Neural progenitor cell (in vitro differentiated cells): ENCODE measurements around the gene GDPD4. TPM values are rescaled to one million over a fixed set of nuclear protein-coding genes. Genes with fewer than 3 reads are reported as not detected.
A peak's percentile ranks its signal among the peaks of the same experiment; 100 is the strongest.

Source experiments
- DNase-seq: peaks from one replicate; pipeline ENCODE4 v3.0.0-alpha.2; 2016; ENCODE audit warnings: low spot score
- H2AFZ ChIP-seq: fragments of 200-600 bp; sonication (generic); replicated peaks from 2 replicates; pipeline ENCODE4 v1.6.1; 2016; ENCODE audit warnings: antibody characterized with exemption
- H3F3A ChIP-seq: fragments of 200-600 bp; sonication (generic); 2 replicates; pipeline ENCODE4 v1.6.1; 2016; ENCODE audit warnings: antibody characterized with exemption, low read depth
- H3K27ac ChIP-seq: fragments of 200-600 bp; sonication (generic); 2 replicates; pipeline ENCODE4 v1.5.1; 2016; ENCODE audit warnings: mild to moderate bottlenecking
- H3K27me3 ChIP-seq: fragments of 200-600 bp; sonication (generic); 2 replicates; pipeline ENCODE4 v1.6.1; 2016; ENCODE audit warnings: mild to moderate bottlenecking, moderate library complexity
- H3K36me3 ChIP-seq: fragments of 200-600 bp; sonication (generic); 2 replicates; pipeline ENCODE4 v1.5.1; 2016
- H3K4me1 ChIP-seq: fragments of 200-600 bp; sonication (generic); 2 replicates; pipeline ENCODE4 v1.6.1; 2016; ENCODE audit warnings: mixed run types
- H3K4me2 ChIP-seq: fragments of 200-600 bp; sonication (generic); 2 replicates; pipeline ENCODE4 v1.6.1; 2016
- H3K4me3 ChIP-seq: fragments of 200-600 bp; sonication (generic); 2 replicates; pipeline ENCODE4 v1.5.1; 2016
- H3K79me2 ChIP-seq: fragments of 200-600 bp; sonication (generic); 2 replicates; pipeline ENCODE4 v1.6.1; 2016; ENCODE audit warnings: low read depth
- H3K9ac ChIP-seq: fragments of 200-600 bp; sonication (generic); 2 replicates; pipeline ENCODE4 v1.6.1; 2016
- H3K9me3 ChIP-seq: fragments of 200-600 bp; sonication (generic); 2 replicates; pipeline ENCODE4 v1.5.1; 2016; ENCODE audit warnings: low read depth
- H4K20me1 ChIP-seq: fragments of 200-600 bp; sonication (generic); 2 replicates; pipeline ENCODE4 v1.6.1; 2016; ENCODE audit warnings: low read depth
- H3K27ac Mint-ChIP-seq: 3 replicates; pipeline ENCODE4 v1.8.0; 2021; ENCODE audit warnings: mixed read lengths
- H3K27me3 Mint-ChIP-seq: 2 replicates; pipeline ENCODE4 v1.8.0; 2022; ENCODE audit warnings: low read depth, mild to moderate bottlenecking, inconsistent platforms, moderate library complexity, mixed read lengths; ENCODE audit not compliant: insufficient read depth
- H3K36me3 Mint-ChIP-seq: 3 replicates; pipeline ENCODE4 v1.8.0; 2021; ENCODE audit warnings: mixed read lengths
- H3K4me1 Mint-ChIP-seq: 3 replicates; pipeline ENCODE4 v1.8.0; 2021; ENCODE audit warnings: mixed read lengths
- H3K4me3 Mint-ChIP-seq: 3 replicates; pipeline ENCODE4 v1.8.0; 2021; ENCODE audit warnings: mild to moderate bottlenecking, moderate library complexity, mixed read lengths
- H3K9me3 Mint-ChIP-seq: 3 replicates; pipeline ENCODE4 v1.8.0; 2020; ENCODE audit warnings: mixed read lengths
- EZH2 ChIP-seq: fragments of 200-600 bp; sonication (generic); IDR thresholded peaks from 2 replicates; pipeline ENCODE4 v1.6.1; 2017; ENCODE audit warnings: antibody characterized with exemption, mild to moderate bottlenecking, moderate library complexity
- EZH2phosphoT487 ChIP-seq: fragments of 200-600 bp; sonication (generic); IDR thresholded peaks from 2 replicates; pipeline ENCODE4 v1.6.1; 2017; ENCODE audit warnings: antibody characterized with exemption
- total RNA-seq: library from RNA; depleted of rRNA; stranded (reverse); fragments of >200 nt; gene quantifications from 2 replicates; pipeline ENCODE4 v1.2.3, GENCODE V29; 2015; ENCODE audit warnings: low replicate concordance
- TF ChIP-seq, protein P1 (sequence below): fragments of 200-600 bp; sonication (generic); IDR thresholded peaks from 2 replicates; pipeline ENCODE4 v1.5.1; 2017; ENCODE audit warnings: antibody characterized with exemption, mild to moderate bottlenecking

GDPD4 gene
- total RNA-seq, 1 donor from 2014 or later = not detected

DNA sequence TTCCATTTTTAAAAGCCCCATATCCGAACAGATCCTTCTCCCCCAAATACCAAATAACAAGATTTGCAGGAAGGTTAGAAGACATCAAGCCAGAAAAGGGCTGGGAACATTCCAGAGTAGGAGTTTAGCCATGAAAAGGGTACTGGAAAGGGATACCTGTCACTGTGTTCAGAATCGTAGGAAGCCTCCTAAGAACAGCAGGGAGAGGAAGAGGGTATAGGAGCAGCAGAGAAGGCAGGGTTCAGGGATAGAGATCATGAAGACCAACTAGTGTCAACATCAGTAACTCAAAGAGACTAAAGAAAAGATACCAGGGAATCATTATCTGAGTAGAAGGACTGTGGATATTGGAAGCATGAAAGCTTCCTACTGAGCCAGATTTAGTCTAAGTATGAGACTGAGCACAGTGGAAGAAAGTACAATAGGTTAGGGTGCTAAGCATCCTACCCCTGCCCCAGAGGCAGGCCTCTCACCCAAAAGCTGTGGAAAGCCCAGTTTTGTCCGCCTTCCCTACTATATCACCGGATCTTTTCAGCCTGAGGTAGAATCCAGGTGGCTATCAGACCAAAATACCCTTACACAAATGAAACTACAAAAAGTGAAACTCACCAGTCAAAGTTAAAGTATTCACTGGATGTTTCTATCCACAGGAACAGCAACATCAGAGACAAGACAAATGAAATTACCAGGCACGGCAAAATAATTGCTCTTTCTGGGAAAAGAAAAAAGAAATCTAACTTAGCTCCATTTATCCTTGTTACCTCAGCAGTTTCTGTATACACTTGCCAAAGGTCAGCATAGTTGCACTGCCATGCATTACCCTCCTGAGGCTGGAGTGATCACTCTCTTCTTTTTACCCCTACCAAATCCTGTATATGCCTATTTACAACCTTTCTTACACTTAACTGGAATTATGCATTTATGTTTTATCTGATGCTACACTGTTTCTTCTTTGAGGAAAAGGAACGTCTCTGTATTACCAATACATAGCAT is 16.7 kb downstream of the GDPD4 start:
- no peak overlapping the region for H3K4me2 ChIP-seq
- no peak overlapping the region for H3K4me3 ChIP-seq
- no peaks in the 10 kb centered on the region for H3K27me3 ChIP-seq
- H4K20me1 ChIP-seq = no peaks in the 10 kb centered on the region
- no peaks in the 10 kb centered on the region for H3F3A ChIP-seq
- no peak for TF ChIP-seq EZH2phosphoT487
- TF ChIP-seq, protein P1, sequence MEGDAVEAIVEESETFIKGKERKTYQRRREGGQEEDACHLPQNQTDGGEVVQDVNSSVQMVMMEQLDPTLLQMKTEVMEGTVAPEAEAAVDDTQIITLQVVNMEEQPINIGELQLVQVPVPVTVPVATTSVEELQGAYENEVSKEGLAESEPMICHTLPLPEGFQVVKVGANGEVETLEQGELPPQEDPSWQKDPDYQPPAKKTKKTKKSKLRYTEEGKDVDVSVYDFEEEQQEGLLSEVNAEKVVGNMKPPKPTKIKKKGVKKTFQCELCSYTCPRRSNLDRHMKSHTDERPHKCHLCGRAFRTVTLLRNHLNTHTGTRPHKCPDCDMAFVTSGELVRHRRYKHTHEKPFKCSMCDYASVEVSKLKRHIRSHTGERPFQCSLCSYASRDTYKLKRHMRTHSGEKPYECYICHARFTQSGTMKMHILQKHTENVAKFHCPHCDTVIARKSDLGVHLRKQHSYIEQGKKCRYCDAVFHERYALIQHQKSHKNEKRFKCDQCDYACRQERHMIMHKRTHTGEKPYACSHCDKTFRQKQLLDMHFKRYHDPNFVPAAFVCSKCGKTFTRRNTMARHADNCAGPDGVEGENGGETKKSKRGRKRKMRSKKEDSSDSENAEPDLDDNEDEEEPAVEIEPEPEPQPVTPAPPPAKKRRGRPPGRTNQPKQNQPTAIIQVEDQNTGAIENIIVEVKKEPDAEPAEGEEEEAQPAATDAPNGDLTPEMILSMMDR = no peak
- TF ChIP-seq EZH2 = no peak
- H3K9ac ChIP-seq = no peak overlapping the region
- H3K79me2 ChIP-seq = no peaks in the 10 kb centered on the region
- Mint-ChIP-seq H3K4me3 (no peak overlapping the region), H3K9me3 (no peaks in the 10 kb centered on the region), H3K27me3 (peaks cover 4% of the 10 kb centered on the region), H3K27ac (no peak overlapping the region), H3K4me1 (no peaks in the 10 kb centered on the region), H3K36me3 (no peaks in the 10 kb centered on the region)
- no peak overlapping the region for H3K27ac ChIP-seq
- H3K9me3 ChIP-seq = no peaks in the 10 kb centered on the region
- H3K36me3 ChIP-seq = no peaks in the 10 kb centered on the region
- peak overlapping the region; percentile 36 for H2AFZ ChIP-seq
- DNase-seq = no peak
- H3K4me1 ChIP-seq = no peaks in the 10 kb centered on the region

DNA sequence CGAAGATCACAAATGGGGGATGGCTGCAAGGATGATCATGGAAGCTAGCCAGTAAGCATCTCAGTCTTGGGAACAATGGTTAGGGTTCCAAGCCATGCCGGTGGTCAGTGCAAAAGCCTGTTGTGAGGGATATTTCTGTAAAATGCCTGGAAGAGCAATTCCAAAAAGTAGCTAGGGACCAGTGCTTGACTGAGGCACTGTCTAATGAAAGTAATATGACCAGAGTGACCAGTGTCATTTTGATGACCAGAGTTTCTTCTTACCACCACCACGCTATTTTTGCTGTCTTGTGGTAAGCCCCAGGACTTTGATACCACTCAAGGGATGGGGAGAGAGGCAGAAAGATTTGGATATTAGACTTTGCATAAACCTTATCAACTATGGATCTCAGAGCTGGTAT is 18.4 kb downstream of the GDPD4 start:
- Histone ChIP-seq H2AFZ (peak overlapping the region; percentile 44), H3K27ac (no peak overlapping the region), H3F3A (no peaks in the 10 kb centered on the region), H3K36me3 (no peaks in the 10 kb centered on the region), H3K4me1 (no peaks in the 10 kb centered on the region), H3K4me2 (no peak overlapping the region), H3K9me3 (no peaks in the 10 kb centered on the region), H3K27me3 (no peaks in the 10 kb centered on the region), H3K79me2 (no peaks in the 10 kb centered on the region), H4K20me1 (no peaks in the 10 kb centered on the region), H3K9ac (no peak overlapping the region), H3K4me3 (no peak overlapping the region)
- no peak for DNase-seq
- Mint-ChIP-seq H3K4me3 (no peak overlapping the region), H3K4me1 (no peaks in the 10 kb centered on the region), H3K36me3 (no peaks in the 10 kb centered on the region), H3K27ac (no peak overlapping the region), H3K9me3 (no peaks in the 10 kb centered on the region), H3K27me3 (peaks cover 4% of the 10 kb centered on the region)
- no peak for TF ChIP-seq EZH2phosphoT487
- TF ChIP-seq, protein P1 = no peak
- TF ChIP-seq EZH2 = no peak

DNA sequence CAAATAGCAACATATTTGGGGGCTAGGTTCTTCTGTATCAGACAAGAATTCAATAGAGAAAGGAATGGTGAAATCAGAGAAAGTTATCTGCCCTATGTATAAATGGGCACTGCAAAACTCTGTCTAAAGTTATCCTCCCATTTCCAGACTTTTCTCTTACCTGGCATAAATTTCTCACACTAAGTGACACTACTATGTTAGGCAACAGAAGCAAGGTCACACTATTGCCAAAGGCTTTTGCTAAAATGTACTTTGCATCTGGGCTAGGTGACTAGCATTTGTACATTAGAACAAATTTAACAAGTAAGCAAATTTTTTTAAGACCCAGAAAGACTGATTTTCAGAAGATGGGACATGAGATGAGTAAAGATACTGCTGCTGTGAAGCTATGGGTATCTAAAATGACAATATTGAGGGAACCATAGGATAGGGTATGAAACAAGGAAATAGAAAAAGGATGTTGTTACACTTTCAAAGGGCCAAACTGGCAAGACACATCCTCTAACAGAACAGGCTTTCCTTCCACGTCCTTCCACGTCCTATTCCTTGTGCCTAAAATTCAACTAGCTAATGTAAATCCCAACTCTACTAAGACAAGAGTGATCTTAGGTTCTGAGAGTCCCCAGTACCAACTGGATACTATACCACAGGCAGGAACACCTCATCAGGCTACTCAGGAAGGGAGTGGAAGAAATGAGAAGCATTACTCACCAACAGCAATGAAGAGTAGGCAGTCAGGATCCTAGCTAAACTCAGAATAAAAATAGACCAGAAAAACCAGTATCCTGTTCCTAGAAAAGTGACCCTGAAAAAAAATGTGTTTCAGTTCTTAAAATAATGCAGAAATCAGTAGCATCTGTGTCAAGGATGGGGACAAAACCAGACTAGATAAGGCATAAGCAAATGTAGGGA is 22.6 kb downstream of the GDPD4 start:
- no peaks in the 10 kb centered on the region for H3F3A ChIP-seq
- no peak overlapping the region for H3K4me3 Mint-ChIP-seq

More for the DNA sequence above, 22.6 kb downstream of the GDPD4 start:
- H3K4me3 ChIP-seq = no peak overlapping the region
- H3K4me2 ChIP-seq = no peak overlapping the region
- Mint-ChIP-seq H3K36me3 (no peaks in the 10 kb centered on the region), H3K4me1 (no peaks in the 10 kb centered on the region), H3K27me3 (no peaks in the 10 kb centered on the region), H3K27ac (no peak overlapping the region), H3K9me3 (no peaks in the 10 kb centered on the region)
- no peaks in the 10 kb centered on the region for H3K4me1 ChIP-seq
- no peaks in the 10 kb centered on the region for H3K79me2 ChIP-seq
- no peak overlapping the region for H3K27ac ChIP-seq
- H3K9ac ChIP-seq = no peak overlapping the region
- H2AFZ ChIP-seq = no peak overlapping the region
- H3K27me3 ChIP-seq = no peaks in the 10 kb centered on the region
- no peak for TF ChIP-seq EZH2
- TF ChIP-seq, protein P1 = no peak
- TF ChIP-seq EZH2phosphoT487 = no peak
- no peaks in the 10 kb centered on the region for H4K20me1 ChIP-seq
- no peak for DNase-seq
- no peaks in the 10 kb centered on the region for H3K36me3 ChIP-seq
- H3K9me3 ChIP-seq = no peaks in the 10 kb centered on the region
